HFF-Myc (cell line): ENCODE measurements around the gene TSFM.
A peak's percentile ranks its signal among the peaks of the same experiment; 100 is the strongest.

Source experiments
- DNase-seq: peaks from one replicate; pipeline ENCODE4 v3.0.0-alpha.2; 2011; ENCODE audit warnings: low read depth; ENCODE audit errors: extremely low read depth
- H3K4me3 ChIP-seq: replicated peaks from 2 replicates; pipeline ENCODE4 v1.5.1; 2011; ENCODE audit warnings: low read depth, mild to moderate bottlenecking, control low read depth, low read length
- TF ChIP-seq, protein P1 (sequence below): IDR thresholded peaks from 2 replicates; pipeline ENCODE4 v1.5.1; 2012; ENCODE audit warnings: mild to moderate bottlenecking, low read depth, low read length, control low read depth; ENCODE audit errors: missing control alignments

The TSFM gene

GRCh38 chr12:57758552-57759359 is 23.8 kb upstream of the TSFM start:
- H3K4me3 ChIP-seq, result no peak overlapping the region
- TF ChIP-seq, protein P1, sequence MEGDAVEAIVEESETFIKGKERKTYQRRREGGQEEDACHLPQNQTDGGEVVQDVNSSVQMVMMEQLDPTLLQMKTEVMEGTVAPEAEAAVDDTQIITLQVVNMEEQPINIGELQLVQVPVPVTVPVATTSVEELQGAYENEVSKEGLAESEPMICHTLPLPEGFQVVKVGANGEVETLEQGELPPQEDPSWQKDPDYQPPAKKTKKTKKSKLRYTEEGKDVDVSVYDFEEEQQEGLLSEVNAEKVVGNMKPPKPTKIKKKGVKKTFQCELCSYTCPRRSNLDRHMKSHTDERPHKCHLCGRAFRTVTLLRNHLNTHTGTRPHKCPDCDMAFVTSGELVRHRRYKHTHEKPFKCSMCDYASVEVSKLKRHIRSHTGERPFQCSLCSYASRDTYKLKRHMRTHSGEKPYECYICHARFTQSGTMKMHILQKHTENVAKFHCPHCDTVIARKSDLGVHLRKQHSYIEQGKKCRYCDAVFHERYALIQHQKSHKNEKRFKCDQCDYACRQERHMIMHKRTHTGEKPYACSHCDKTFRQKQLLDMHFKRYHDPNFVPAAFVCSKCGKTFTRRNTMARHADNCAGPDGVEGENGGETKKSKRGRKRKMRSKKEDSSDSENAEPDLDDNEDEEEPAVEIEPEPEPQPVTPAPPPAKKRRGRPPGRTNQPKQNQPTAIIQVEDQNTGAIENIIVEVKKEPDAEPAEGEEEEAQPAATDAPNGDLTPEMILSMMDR, result no peak
- no peak for DNase-seq

- TF ChIP-seq, protein P1, result peak; percentile 42
- no peak overlapping the region for H3K4me3 ChIP-seq
- DNase-seq, result no peak
These were observed 23.1 kb upstream of the TSFM start for GRCh38 chr12:57759360-57759980.

DNA sequence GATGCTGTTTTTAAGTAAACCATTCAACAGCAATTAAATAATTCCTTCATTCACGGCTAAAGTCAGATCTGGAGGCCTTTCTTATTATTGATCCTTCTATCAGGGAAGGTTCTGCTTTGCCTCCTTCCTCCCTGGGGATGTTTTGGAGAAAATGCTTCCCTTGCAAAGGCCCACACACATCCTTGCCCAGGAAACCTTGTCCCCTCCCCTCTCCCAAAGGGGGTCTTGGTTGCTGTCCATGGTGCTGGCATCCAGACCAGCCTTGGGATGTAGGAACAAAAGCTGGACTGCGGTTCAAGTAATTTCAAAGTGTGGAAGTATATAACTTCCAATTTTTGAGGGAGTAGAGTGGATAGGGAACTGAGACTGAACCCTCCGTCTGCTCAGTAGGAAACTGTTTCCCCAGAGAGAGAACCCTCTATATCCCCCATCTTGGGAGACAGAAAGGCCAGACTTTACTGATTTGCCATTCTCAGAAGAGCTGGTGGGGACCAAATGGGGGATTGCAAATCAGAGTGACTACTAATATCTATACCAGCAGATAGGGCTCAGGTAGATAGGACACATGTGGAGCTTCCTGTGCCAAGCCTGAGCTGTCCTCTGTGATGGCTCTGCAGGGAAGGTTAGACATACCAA is 22.1 kb upstream of the TSFM start:
- H3K4me3 ChIP-seq, result no peak overlapping the region
- TF ChIP-seq, protein P1, result no peak
- no peak for DNase-seq

DNA sequence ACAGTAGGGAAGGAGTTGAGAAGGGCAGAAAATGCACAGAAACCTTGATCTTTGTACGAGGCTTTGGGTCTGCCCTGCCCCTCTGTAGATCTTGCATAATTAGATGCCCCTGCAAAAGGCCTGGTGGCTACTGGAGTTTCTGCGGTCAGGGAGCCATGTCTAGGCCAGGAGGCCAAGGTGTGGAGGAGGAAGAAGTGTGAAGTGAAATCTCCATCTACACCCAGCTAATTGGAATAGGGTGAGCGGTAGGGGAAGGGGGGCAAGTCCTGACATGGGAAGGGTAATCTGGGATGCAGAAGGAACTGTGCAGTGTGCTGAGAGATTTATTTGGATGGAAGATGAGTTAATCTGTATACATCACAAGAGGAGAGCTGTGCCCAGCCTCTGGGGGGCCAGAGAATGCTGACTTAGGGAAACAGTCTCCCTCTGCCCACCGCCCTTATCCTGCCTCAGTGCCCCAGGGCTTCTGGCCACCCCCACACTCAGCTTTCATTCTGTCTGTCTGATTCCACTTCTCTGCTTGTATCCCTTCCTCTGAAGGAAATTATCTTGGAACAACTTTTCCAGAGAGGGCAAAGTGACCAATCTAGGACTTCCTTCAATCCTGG is 21.1 kb upstream of the TSFM start:
- DNase-seq, result no peak
- TF ChIP-seq, protein P1, result no peak
- H3K4me3 ChIP-seq, result no peak overlapping the region

GRCh38 chr12:57762463-57762862 is 20.1 kb upstream of the TSFM start:
- no peak for DNase-seq
- TF ChIP-seq, protein P1, result no peak

DNA sequence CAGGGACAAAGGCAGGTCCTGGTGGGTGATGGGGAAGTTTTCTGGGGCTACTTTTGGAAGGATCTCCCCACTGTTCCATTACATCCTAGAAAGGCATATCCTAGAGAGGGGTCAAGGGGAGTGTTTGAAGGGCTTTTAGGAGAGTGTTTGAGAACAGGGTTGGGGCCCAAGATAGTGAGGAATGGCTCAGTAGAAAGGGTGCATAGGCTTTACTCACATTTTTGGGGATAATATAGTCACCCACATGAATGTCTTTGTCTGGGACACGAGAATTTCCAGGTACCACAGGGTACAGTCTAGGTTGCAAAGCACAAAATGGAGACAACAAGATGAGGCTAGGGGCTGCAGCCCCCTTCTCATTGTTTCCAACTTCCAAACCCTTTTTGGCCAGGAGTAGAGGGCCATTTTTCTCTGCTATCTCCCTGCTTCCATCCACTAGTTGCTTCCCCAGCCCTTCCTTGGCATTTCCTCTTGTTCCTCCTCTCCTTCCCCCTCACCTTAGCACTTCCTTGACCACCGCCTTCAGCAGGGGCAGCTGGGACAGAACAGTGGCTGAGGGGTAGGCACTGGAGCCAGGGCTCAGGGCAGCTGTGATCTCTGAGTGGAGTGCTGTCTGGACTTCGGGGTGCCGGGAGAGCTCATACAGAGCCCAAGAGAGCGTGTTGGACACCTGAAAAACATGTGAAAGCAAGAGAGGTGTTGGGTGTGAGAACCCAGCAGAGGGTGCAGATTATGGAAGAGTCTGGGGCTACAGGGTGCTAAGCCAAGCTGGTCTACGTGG is 18.5 kb upstream of the TSFM start:
- no peak for DNase-seq
- TF ChIP-seq, protein P1, result no peak
- H3K4me3 ChIP-seq, result no peak overlapping the region

More at GRCh38 chr12:57762463-57762862, 20.1 kb upstream of the TSFM start:
- no peak overlapping the region for H3K4me3 ChIP-seq
